Measurements from ENCODE around the gene PTPRD.

- TF ChIP-seq CTCF (IDR thresholded peaks at IDR 0.05) (no peak), POLR2A (IDR thresholded peaks at IDR 0.05) (no peak)
These were observed 1886.1 kb downstream of the PTPRD start for GRCh38 chr9:8726692-8727091.

All from thyroid gland (tissue), 4 donors.